Heart left ventricle (tissue), 13 donors: ENCODE data around the gene DSCAML1.

Experiments used
- CTCF ChIP-seq, 12 donors: fragments of 200-600 bp; sonication (generic) in 4 of 12; IDR thresholded peaks; one replicate each; pipeline versions ENCODE4 v1.5.0 to v1.8.0; 2018 to 2022; ENCODE audit warnings: antibody characterized with exemption in 12 of 12, mild to moderate bottlenecking in 5 of 12
- POLR2A ChIP-seq, 2 donors: fragments of 450-650 bp; IDR thresholded peaks; one replicate each; pipeline ENCODE4 v1.6.1; 2017; ENCODE audit warnings: antibody characterized with exemption in 2 of 2, mild to moderate bottlenecking in 2 of 2, moderate library complexity in 2 of 2
- donor health status: ischemic (EF 13 %, LVEDD 7.1; RV severe dilation, severe dysfunction).
- donor health status: DM: no; HTN: yes; CAD: no.
- donor health status: DM: no; HTN: no; CAD: no.
- donor health status: ischemic (EF 25% LVEDD 6.9; RV normal size, moderate dysfunction).
- donor health status: ischemic (EF 25% LVEDD 5.7; RV mildly dilated, moderate dysfunction).
- donor health status: ischemic (EF 35%, LVEDD 5.7; RV mildly dilated, moderate dysfunction).
- donor health status: nonischemic (EF 11% LVEDD 7.7; RV severe dilation, severe dysfunction).
- donor health status: DM: yes; HTN: yes; CAD: no.
- donor health status: PGD.
- donor health status: ischemic (EF 29% LVEDD 5.4; RV normal size, mild dysfunction).
- donor health status: nonischemic (EF 23%, LVEDD 6.1; RV moderate dilation, normal function).

GRCh38 chr11:117428856-117429229, 368.2 kb downstream of the DSCAML1 start:
- TF ChIP-seq CTCF (IDR thresholded peaks at IDR 0.05): no peak
- TF ChIP-seq POLR2A (IDR thresholded peaks at IDR 0.05): no peak
